GOT3 (cell line): ENCODE measurements around the gene TAS1R3.

Experiments used
- DNase-seq: peaks from one replicate; lab custom pipeline; 2025; ENCODE audit warnings: mixed read lengths; lab: John Stamatoyannopoulos, UW

TAS1R3 gene

DNA sequence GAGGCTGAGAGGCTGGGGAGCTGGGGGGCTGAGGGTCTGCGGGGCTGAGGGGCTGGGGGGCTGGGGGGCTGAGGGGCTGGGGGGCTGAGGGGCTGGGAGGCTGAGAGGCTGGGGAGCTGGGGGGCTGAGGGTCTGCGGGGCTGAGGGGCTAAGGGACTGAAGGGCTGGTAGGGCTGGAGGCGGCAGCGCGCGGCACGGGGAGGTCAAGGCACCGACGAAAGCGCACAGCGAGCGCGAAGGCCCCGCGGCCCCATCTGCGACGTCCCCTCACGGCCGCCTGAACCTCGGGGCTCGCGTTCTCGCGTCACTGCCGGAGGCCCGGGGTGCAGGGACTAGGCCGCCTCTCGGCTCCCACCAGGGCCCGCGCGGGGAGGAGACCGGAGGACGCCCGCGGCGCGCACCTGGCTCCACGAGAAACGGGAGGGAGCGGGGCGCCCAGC is 7.0 kb upstream of the TAS1R3 start:
- no peak for DNase-seq

DNA sequence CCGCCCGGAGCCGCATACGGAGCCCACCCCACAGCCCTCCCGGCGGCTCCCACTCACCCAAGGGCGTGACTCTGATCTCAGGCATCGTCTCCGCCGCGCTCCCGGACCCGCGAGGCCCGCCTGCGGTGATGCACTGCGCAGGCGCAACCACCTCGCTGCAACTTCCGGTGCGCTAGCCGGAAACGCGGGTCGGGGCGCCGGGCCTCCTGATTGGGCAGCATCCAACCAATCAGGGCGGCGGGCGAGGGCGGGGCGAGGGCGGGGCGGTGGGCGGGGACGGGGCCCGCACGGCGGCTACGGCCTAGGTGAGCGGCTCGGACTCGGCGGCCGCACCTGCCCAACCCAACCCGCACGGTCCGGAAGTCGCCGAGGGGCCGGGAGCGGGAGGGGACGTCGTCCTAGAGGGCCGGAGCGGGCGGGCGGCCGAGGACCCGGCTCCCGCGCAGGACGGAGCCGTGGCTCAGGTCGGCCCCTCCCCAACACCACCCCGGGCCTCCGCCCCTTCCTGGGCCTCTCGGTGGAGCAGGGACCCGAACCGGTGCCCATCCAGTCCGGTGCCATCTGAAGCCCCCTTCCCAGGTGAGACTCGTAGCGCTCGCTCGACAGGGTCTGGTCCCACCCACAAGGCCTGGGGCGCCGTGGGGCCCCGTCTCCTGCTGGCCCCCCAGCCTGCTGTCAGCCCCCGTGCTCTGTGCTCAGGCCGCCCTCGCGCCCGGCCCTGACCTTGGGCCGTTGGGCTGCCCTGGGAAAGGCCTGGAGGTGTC is 6.4 kb upstream of the TAS1R3 start, which contains the start of the genes CPTP and INTS11:
TSS of gene CPTP (plus strand) at position 279 of the 764 bp plus-strand sequence. CDS start 2,109 bp downstream, outside the sequence.
TSS of gene INTS11 (minus strand) at position 137 of the 764 bp plus-strand sequence. CDS start at position 85, 52 bp downstream.
- peak; percentile 75 for DNase-seq

DNA sequence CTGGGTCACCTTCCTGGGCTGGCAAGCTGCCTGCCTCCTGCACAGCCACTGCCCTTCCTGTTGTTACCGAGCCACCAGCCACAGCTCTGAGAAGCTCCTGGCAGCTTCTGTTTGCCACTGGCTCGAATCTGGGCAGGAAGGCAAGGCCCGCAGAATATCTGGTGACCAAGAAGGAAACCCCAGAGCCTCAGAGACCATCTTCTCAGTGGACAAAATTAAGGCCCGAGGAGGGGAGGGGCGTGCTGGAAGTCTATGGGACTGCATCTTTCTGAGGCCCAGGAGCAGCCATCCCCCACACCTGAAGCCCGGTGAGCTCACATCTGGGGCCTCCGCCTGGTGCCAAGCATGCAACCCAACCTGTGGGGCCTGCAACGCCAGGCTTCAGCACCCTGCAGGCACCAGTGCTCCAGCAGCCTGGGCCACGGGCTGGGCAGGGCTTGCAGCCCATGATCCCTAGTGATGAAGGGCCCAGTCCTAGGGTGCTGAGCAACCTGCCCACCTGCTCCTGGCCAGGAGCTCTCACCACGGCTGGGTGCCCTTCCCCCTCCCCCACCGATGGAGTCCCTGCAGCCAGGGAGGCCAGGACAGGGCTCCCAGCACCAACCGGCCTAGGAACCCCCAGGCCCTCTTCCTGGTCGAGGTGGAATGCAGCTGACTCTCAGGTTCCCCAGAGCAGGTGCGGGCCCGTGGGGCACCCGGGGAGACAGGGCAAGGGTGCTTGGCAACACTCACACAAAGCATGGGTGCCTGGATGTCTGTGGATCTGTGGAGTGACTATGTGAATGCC is 5.6 kb upstream of the TAS1R3 start:
- DNase-seq = no peak

DNA sequence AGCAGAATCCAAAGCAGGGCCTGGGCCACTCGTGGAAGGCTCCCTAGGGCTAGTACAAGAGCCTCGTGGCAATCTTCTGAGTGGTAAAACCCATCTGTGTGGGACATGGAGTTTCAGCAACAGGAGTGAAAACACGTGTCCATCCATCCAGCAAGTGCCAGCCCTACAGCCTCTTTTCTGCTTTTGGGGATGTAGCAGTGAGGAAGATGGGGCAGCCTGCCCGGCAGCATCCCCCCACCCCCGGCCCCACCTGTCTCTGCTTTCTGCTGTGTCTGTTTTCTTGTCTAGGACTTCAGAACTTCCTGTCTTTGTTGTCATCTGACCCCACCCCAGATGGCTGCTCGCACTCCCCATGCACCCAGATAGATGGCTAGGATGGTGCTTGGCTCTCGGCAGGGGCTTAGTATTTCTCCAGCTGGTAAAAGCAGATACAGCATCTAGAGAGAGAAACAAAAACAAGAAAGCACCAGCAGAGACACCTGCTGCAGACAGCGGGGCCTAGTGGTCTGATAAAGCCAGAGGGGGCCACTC is 4.9 kb upstream of the TAS1R3 start:
- no peak for DNase-seq

DNA sequence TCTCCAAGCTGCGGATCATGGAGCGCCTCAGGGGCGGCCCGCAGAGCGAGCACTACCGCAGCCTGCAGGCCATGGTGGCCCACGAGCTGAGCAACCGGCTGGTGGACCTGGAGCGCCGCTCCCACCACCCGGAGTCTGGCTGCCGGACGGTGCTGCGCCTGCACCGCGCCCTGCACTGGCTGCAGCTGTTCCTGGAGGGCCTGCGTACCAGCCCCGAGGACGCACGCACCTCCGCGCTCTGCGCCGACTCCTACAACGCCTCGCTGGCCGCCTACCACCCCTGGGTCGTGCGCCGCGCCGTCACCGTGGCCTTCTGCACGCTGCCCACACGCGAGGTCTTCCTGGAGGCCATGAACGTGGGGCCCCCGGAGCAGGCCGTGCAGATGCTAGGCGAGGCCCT is 3.8 kb upstream of the TAS1R3 start:
- no peak for DNase-seq

DNA sequence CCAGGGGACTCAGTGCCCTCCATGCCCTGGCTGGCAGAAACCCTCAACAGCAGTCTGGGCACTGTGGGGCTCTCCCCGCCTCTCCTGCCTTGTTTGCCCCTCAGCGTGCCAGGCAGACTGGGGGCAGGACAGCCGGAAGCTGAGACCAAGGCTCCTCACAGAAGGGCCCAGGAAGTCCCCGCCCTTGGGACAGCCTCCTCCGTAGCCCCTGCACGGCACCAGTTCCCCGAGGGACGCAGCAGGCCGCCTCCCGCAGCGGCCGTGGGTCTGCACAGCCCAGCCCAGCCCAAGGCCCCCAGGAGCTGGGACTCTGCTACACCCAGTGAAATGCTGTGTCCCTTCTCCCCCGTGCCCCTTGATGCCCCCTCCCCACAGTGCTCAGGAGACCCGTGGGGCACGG is 2.8 kb upstream of the TAS1R3 start:
- DNase-seq = no peak

DNA sequence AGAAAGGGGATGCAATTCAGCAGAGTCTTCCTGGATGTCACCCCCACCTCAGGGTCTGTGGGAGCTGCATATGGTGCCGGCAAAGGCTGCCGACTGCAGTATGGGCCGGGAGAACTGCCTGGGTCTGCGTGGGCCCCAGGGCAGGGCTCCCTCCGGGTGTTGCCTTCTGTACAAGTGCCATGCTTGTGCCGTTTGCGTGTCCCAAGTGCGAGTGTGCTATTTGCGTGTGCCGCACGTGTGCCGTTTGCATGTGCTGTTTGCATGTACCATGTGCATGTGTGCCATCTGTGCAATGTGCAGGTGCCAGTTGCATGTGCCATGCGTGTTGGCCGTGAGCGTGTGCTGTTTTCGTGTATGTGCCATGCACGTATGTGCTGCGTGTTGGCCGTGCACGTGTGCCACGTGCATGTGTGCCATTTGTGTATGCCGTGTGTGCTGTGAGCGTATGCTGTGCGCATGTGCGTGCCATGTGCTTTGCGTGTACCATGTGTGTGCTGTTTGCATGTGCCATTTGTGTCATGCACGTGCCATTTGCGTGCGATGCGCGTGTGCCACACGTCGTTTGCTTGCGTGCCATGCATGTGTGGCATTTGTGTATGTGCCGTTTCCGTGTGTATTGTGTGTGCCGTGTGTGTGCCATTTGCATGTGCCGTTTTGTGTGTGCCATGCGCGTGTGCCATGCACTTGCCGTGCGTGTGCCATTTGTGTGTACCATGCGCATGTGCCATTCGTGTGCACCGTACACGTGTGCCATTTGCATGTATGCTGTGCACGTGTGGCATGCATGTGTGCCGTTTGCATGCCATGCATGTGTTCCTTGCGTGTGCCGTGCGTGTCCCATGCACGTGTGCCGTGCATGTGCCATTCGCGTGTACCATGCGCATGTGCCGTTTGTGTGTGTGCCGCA is 1.5 kb upstream of the TAS1R3 start:
- DNase-seq = no peak

DNA sequence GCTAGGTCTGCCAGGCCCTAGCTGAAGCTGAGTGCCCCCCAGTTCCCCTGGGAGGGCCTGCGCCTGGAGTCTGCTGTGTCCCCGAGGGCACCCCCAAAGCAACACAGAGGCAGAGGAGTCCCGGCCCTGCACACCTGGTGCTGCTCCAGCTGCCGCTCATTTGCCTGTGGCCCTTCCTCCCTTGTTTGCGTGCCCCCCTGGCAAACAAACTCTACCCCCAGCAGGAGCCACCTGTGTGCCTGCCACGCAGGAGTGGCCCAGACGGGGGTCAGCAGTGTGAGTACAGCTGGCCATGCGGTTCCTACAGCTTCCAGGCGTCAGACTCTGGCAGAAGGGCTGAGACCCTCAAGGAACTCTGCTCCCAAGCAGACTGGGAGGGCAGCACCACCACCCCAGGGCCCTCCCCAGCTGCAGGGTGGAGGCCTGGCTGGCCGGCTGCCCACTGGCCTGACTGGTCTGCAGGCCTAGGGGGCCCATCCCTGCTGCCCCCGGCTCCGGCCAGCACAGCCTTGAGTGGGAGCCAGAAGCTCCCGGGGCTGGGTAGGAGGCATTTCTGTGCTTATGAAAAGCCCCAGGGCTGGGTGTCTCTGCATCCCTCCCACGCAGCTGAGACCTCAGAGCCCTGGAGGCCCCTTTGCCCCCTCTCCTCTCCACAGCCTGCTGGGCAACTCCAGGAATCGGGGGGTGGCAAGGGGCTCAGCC is 563 bp upstream of the TAS1R3 start:
- no peak for DNase-seq

DNA sequence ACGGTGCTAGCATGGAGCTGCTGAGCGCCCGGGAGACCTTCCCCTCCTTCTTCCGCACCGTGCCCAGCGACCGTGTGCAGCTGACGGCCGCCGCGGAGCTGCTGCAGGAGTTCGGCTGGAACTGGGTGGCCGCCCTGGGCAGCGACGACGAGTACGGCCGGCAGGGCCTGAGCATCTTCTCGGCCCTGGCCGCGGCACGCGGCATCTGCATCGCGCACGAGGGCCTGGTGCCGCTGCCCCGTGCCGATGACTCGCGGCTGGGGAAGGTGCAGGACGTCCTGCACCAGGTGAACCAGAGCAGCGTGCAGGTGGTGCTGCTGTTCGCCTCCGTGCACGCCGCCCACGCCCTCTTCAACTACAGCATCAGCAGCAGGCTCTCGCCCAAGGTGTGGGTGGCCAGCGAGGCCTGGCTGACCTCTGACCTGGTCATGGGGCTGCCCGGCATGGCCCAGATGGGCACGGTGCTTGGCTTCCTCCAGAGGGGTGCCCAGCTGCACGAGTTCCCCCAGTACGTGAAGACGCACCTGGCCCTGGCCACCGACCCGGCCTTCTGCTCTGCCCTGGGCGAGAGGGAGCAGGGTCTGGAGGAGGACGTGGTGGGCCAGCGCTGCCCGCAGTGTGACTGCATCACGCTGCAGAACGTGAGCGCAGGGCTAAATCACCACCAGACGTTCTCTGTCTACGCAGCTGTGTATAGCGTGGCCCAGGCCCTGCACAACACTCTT is 1.1 kb downstream of the TAS1R3 start:
- no peak for DNase-seq

DNA sequence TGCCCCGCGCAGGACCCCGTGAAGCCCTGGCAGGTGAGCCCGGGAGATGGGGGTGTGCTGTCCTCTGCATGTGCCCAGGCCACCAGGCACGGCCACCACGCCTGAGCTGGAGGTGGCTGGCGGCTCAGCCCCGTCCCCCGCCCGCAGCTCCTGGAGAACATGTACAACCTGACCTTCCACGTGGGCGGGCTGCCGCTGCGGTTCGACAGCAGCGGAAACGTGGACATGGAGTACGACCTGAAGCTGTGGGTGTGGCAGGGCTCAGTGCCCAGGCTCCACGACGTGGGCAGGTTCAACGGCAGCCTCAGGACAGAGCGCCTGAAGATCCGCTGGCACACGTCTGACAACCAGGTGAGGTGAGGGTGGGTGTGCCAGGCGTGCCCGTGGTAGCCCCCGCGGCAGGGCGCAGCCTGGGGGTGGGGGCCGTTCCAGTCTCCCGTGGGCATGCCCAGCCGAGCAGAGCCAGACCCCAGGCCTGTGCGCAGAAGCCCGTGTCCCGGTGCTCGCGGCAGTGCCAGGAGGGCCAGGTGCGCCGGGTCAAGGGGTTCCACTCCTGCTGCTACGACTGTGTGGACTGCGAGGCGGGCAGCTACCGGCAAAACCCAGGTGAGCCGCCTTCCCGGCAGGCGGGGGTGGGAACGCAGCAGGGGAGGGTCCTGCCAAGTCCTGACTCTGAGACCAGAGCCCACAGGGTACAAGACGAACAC is 1.8 kb downstream of the TAS1R3 start:
- no peak for DNase-seq

DNA sequence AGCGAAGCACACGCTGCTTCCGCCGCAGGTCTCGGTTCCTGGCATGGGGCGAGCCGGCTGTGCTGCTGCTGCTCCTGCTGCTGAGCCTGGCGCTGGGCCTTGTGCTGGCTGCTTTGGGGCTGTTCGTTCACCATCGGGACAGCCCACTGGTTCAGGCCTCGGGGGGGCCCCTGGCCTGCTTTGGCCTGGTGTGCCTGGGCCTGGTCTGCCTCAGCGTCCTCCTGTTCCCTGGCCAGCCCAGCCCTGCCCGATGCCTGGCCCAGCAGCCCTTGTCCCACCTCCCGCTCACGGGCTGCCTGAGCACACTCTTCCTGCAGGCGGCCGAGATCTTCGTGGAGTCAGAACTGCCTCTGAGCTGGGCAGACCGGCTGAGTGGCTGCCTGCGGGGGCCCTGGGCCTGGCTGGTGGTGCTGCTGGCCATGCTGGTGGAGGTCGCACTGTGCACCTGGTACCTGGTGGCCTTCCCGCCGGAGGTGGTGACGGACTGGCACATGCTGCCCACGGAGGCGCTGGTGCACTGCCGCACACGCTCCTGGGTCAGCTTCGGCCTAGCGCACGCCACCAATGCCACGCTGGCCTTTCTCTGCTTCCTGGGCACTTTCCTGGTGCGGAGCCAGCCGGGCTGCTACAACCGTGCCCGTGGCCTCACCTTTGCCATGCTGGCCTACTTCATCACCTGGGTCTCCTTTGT is 2.6 kb downstream of the TAS1R3 start:
- DNase-seq = no peak

DNA sequence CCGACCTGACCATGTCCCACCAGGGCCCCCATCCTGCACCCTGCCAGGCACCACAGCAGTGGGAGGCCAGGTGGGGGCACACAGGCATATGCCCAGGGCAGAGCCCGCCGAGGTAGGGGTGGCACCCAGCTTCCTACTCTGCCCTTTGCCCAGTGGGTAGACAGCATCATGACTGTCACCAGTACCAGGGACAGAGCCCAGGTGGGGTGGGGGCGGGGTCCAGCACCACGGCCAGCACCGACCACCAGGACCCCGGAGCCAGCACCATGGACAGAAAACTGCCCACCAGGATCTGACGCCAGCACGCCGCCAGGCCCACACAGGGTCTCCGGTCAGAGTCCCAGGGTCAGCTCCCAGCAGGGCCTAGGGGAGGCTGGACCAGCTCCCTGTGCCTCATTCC is 3.8 kb downstream of the TAS1R3 start:
- DNase-seq = no peak

DNA sequence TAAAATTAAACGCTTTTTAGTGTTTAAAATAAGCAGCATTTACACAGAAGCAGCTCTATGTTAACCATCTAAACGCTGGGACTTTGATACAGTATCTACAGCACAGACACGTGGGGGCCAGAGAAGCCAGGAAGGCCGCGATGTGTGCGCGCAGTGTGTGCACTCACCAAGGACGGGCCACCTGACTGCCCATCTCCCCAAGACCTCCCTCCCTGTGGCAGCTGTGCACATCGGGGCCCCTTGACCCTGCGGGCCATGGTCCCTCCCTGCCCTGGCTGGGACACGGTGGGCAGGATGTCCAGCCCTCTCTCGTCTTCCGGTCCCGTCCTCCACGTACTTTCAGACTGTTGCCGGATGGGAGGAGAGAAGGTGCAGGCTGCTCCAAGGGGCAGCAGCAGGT is 4.2 kb downstream of the TAS1R3 start:
- no peak for DNase-seq

DNA sequence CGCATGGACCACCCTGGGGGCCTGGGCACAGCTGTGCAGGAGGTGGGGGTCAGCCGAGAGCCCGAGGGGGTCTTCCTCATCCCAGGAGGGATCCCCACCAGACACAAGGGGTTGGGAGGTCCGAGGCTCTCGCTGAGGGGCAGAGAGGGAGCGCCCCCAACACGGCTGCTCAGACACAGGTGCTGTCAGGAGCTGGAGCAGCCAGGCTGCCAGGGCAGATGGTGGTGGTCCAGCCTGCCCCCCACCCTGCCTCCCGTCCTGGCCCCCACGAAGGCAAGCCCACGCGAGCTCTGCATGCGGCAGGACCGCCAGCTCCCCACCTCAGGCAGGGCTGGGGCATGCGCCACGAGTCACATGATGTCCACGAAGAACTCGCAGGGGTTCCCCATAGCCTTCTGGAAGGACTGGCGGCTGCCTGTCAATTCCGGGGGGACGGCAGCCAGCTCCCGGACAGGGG is 4.7 kb downstream of the TAS1R3 start:
- no peak for DNase-seq

DNA sequence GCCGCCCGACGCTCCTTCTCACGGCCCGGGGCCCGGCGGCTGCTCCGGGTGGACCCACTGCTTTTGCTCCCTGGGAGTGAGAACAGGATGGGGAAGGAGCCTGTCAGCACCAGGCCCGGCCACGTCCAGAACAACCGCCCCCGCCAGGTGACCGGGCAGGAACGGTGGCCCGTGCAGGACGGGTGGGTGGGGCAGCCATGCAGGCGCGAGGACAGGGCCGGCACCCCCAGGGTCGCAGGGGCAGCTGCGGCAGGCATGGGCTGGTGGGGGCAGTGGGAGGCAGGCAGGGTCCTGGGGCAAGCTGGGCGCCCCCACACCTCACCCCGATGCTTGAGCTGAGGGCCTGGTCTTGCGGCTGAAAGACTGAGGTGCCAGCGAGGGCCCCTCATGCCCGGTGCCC is 5.4 kb downstream of the TAS1R3 start:
- no peak for DNase-seq

DNA sequence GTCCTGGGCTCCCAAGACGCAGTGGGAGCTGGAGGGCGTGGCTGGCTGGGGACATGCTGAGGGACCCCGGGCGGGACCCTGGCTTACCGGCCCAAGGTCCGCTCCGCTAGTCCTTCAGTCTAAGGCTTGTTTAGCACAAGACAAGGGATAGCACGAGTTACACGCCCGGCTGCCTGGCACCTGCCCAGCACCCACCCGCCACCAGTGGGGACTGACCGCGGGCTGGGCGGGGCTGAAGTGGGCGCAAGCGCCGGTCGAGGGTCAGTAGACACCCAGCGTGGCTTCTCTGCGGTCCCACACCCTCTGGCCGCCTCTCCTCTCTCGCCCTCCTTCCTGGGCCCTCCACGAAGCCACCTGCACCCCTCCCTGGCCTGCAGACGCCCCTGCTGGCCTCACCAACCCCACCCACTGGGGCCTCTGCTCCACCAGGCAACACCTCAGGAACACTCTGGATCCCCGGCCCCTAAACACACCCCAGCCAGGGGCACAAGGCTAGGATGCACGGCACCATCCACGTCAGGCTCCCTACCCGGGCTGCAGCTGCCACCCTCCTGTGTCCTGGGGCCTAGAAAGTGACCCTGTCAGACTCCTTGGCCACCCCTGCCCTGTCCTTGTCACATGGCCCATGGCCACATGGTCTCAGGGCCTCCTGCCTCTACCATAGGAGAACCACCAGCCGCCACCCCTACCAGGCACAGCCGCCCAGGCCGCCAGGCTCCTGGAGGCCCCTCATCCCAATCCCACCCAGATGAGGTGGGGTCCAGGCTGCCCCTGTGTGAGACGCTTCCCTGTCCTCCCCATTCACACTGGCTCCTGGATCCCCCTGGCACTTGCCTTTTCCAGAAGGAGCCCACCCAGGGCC is 6.1 kb downstream of the TAS1R3 start:
- no peak for DNase-seq

DNA sequence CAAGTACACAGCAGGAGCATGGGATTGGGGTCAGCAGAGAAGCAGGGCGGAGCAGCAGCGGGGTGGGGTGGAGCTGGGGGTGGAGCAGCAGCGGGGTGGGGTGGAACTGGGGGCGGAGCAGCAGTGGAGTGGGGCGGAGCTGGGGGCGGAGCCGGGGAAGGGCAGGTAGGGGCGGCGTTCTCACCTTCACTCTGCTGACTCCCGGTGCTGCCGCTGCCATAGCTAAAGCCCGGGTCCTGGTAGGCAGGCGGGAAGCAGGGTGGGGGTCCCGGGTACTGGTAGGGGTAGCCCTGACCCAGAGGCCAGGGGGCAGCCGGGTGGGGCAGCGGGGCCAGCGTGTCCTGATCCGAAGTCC is 6.7 kb downstream of the TAS1R3 start:
- DNase-seq = no peak

DNA sequence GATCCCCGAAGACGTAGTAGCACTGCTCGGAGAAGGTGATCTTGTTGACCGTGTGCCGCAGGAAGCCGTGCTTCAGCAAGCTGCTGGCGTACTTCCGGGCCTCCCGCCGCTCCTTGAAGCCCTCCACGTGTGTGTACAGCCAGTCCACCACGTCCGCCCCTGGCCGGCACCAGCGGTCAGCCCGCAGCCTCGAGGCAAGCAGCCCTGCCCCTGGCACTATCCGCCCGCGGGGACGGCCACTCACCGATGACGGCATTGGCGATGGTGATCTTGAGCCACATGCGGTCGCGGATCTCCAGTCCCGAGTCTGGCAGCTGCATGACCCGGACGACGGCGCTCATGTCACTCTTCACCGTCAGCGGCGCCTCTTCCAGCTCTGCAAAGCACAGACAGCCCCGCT is 7.2 kb downstream of the TAS1R3 start:
- DNase-seq = no peak
